GM10266 (cell line): ENCODE data around the gene SLC43A1.
"Not testable (repeated sequence)": the region's sequence is repeated elsewhere in the genome, so short reads cannot be mapped to it uniquely, and the experiment has no call there.

Experiments used
- DNase-seq: peaks from one replicate; pipeline ENCODE4 v3.0.0; 2012; ENCODE audit errors: extremely low spot score
- TF ChIP-seq, protein P1 (sequence below): IDR thresholded peaks from 2 replicates; pipeline ENCODE4 v1.5.1; 2012; ENCODE audit warnings: mild to moderate bottlenecking, low read depth; ENCODE audit not compliant: control insufficient read depth, insufficient read depth; ENCODE audit errors: missing control alignments

The SLC43A1 gene

DNA sequence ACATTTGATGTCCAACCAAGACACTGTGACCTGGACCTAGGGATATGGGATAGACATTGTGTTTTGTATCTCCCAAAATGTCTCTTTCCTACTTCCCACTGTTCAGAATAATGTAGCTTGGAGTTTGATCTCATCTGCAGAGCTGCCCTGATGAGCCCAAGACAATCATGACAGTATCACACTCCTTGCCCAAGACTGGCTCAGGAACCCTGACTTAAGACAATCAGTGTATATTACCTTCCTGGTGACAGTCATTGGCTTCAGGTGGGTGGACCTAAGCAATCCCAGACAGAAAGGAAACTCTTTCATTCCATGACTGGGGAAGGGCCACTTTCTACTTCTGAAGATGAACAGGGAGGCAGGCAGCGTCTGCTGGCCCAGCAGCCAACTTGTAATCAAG lies 69.4 kb downstream of the SLC43A1 start:
- TF ChIP-seq, protein P1, sequence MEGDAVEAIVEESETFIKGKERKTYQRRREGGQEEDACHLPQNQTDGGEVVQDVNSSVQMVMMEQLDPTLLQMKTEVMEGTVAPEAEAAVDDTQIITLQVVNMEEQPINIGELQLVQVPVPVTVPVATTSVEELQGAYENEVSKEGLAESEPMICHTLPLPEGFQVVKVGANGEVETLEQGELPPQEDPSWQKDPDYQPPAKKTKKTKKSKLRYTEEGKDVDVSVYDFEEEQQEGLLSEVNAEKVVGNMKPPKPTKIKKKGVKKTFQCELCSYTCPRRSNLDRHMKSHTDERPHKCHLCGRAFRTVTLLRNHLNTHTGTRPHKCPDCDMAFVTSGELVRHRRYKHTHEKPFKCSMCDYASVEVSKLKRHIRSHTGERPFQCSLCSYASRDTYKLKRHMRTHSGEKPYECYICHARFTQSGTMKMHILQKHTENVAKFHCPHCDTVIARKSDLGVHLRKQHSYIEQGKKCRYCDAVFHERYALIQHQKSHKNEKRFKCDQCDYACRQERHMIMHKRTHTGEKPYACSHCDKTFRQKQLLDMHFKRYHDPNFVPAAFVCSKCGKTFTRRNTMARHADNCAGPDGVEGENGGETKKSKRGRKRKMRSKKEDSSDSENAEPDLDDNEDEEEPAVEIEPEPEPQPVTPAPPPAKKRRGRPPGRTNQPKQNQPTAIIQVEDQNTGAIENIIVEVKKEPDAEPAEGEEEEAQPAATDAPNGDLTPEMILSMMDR = no peak
- DNase-seq = no peak

DNA sequence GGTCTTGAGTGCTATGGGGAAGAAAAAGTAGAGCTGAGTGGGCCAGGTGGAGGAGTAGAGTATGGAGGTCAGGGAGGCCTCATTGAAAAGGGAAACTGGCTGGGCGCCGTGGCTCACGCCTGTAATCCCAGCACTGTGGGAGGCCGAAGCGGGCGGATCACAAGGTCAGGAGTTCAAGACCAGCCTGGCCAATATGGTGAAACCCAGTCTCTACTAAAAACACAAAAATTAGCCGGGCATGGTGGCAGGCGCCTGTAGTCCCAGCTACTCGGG lies 70.4 kb downstream of the SLC43A1 start:
- DNase-seq = not testable (repeated sequence)

DNA sequence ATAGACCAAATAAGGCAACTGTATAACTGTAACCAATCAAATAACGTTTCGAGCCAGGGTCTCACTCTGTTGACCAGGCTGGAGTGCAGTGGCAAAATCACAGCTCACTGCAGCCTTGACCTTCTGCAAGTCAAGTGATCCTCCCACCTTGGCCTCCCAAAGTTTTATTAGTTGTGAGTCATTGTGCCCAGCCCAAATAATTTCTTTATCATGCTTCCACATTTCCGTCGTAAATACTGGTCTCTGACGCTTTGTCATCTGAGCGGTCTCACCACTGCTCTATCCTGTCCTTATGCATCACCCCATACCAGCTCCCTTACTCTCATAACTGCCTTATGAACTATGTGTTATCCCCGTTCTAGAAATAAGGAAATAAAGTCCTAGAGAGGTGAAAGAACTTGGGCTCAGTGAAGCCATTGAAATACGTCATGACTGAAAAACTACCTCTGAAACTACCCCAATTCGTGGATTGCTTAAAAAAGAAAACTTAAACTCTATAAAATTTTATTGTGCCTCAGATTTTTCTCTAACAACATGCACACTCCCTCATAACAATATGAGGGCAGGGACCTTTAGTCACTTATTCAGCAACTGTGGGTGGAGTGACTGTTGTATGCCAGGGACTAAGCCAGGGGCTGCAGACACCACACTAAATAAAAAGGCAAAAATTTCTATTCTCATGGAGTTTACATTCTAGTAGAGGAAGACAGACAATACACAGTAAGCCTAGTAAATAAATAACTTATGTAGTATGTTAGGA lies 71.0 kb downstream of the SLC43A1 start:
- DNase-seq = no peak

DNA sequence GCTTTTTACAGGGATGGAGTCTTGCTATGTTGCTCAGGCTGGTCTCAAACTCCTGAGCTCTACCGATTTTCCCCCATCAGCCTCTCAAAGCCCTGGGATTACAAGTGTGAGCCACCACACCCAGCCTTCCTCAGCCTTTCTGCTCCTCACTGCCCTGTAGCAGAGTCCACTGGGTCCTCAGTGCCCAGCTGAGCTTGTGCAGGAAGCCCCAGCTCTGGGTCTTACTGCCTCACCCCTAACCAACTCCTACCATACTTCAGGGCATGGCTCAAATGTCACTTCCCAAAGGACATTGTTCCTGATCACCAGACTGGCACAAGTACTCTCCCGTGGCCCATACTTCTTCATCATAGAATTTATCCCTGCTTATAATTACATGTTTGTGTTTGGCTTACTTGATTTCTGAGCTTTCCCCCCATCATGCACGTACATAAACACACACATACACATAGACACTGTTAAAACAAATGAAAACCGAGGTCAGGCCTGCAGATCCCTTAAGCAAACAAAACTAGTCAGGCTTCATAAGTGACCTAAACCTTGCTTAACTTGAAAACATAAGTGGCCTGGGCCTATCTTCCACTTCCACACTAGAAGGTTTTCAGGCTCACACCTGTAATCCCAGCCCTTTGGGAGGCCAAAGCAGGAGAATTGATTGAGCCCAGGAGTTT lies 74.6 kb downstream of the SLC43A1 start:
- TF ChIP-seq, protein P1 = no peak
- DNase-seq = no peak

More for the DNA sequence above, 71.0 kb downstream of the SLC43A1 start:
- TF ChIP-seq, protein P1 = no peak

DNA sequence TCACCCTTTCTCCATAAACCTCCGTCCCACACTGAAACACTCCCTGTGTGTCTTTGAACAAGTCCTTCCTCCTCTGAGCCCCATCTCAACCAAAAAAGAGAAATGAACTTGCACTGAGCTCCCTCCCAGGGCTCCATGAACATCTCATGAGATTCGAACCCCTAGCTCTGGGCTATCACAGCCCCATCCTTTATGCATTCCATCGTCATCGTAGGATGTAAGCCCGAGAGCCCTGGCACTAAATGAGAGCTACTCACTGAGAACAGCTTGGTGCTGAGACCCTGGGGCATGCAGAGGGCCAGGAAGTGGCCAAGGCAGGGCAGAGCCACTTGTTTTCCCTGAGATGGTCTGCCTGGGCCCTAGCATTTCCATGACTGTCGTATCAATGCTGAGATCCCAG lies 75.7 kb downstream of the SLC43A1 start:
- TF ChIP-seq, protein P1 = no peak
- DNase-seq = no peak

DNA sequence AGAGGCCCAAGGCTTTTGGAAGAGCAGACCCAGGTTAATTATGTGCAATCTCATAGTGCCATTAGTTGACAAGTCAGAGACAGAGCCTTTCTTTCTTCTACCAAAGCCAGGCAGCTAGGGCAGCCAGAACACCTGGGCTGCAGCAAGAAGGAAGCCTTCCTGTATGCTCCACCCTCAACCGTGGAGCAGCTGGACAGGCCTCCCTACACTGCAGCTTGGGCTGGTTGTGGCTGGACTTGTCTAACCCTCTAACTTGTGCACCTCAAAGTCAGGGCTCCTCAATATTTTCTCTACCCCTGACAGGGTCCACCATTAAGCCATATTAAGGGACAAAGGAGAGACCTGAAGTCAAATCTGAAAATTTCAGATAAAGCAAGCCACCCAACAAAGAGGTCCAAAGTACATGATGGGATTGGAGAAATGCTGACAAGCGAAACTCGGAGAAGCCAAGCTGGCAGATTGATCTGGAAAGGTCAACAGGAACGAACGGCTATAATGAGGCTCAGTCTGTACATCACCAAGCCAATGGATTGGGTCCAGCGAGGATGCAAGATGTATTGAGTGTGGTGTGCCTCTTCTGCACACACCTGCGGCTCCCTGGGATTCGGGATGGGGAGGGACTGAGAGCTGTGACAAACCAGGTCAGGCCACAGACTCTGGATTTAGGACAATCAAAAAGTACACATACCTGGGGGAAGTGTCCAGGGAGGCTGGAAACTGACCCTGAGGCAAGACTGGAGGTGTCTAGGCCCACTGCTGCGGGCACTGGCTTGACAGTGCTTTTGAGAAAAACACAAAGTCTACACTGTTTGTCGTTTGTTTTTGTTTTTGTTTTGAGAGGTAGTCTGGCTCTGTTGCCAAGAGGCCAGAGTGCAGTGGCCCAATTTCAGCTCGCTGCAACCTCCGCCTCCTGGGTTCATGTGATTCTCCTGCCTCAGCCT lies 76.9 kb downstream of the SLC43A1 start:
- TF ChIP-seq, protein P1 = no peak
- DNase-seq = no peak

DNA sequence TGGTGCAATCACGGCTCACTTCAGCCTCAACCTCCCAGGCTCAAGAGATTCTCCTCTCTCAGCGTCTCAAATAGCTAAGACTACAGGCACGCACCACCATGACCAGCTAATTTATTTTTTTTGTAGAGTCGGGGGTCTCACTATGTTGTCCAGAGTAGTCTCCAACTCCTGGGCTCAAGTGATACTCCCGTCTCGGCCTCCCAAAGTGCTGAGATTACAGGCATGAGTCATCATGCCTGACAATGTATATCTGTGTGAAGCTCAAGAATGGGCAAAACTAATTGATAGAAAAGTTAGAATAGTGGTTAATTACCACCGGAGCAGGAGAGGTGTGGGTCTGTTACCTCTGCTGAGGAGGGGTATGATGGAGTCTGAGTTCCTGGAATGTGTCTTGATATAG lies 79.5 kb downstream of the SLC43A1 start:
- DNase-seq = no peak
- TF ChIP-seq, protein P1 = no peak
